HG02588 (cell line): ENCODE data around the gene ZNF354B.
"Not testable (repeated sequence)": the region's sequence is repeated elsewhere in the genome, so short reads cannot be mapped to it uniquely, and the experiment has no call there.

Source experiments
- ATAC-seq: cut with Tn5 transposase; IDR thresholded peaks from one replicate; pipeline ENCODE4 v1.9.1; 2021; ENCODE audit warnings: mild to moderate bottlenecking, moderate library complexity; ENCODE audit not compliant: unreplicated experiment

ZNF354B gene

DNA sequence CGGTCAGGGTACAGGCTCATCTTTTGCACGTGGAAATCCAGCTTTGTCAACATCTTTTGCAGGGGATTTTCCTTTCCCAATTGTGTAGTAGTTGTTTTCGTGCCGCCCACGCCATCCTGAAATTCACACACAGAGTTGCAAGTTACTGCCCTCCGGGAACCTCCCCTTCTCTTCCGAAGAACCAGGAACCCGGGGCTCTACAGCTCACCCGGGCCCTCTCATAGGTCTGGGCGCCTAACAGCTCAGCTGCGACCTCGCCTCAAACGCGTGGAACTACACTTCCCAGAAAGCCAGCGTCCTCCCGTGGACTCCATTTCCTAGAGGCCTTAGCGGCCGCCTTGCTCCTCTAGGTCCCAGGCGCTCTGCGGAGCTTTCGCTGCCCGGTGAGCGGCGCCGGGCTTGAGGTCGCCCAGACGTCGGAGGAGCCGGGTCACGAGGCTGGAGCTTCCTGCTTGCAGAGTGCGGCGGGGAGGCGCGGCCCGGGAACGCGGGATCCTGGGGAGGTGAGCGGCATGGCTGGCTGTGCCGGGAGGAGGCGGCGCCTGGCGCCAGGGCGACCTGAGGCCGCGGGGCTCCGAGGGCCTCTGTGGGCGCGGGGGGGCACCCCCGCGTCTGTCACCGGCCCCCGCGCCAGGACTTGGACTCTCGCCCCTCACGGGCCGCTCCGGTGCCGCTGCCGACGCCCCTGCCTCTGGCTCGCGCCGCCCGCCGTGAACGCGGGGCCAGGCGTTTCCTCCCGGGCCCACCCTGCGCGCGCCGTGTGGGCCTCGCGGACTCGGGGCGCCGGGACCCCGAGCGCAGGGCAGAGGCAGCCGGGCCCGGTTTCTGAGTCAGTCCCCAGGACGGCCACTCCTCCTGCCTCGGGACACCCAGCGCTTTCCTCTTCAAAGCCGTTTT is at the start of gene ZNF354B:
TSS of gene ZNF354B (plus strand) at position 329 of the 897 bp plus-strand sequence. CDS start 1,095 bp downstream, outside the sequence.
- ATAC-seq, result peak; percentile 98

DNA sequence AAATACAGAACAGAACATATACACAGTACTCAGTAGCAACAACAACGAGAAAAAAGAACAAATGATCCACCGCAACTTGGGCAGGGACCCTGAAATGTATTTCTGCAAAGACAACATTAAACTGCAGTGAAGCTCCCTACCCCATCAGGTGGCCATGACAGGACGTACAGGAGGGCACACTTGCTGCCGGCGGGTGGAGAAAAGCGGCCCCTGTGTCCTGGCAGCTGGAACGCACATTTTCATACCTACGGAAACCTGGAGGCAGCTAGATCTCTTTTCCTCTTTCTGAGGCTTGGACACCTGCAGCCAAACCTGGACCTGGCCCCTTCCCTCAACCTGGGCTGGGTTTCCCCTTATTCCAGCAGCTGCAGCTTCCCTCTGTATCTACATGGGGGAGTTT is 42.2 kb upstream of the ZNF354B start:
- ATAC-seq, result no peak

DNA sequence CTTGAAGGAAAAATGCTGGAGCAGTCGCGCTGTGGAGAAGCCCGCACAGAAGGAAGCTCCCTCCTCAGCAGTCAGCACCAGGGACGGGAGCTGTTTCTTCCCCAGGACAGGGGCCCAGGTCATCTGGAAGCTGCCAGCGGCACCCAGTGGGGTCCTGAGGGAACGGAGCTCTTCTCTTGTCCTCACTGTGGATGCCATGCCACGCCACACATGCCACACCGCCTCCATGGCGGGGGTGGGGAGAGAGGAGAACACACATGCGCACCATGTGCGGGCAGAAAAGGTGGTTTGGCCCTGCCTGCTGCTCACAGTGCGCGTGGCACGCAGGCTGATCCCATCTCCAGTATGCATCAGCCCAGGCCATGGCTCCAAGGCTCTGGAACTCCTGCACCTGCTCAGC is 41.7 kb upstream of the ZNF354B start:
- ATAC-seq, result no peak

DNA sequence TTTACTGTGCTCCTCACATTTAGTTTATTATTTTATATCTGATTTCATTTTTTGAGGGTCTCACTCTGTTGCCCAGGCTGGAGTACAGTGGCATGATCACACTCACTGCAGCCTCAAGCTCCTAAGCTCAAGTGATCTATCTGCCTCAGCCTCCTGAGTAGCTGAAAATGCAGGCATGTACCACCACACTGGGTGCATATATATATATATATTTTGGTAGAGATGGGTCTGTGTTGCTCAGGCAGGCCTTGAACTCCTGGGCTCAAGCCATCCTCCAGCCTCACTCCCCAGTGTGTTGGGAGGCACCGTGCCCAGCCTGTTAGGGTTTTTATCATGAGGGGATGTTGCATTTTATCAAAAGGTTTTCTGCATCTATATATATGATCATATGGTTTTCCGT is 39.8 kb upstream of the ZNF354B start:
- ATAC-seq, result no peak

DNA sequence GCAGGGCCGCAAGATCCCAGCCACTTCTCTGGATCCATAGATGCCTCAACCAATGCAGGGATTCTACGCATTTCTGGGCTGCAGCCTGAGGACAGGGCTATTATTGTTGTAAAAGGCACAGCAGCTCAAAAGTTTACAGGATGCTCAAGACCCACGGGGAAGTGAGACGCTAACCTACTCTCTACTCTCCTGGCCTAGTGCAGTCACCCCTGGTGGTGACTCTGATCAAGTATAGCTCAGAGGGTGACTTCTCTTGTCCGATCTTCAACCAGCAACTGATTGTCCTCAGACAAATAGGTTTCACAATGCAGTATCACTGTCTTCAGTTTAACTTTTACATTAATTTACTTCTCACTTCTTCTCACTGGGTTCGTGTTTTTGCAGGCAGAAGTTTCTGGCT is 34.3 kb upstream of the ZNF354B start:
- no peak for ATAC-seq

DNA sequence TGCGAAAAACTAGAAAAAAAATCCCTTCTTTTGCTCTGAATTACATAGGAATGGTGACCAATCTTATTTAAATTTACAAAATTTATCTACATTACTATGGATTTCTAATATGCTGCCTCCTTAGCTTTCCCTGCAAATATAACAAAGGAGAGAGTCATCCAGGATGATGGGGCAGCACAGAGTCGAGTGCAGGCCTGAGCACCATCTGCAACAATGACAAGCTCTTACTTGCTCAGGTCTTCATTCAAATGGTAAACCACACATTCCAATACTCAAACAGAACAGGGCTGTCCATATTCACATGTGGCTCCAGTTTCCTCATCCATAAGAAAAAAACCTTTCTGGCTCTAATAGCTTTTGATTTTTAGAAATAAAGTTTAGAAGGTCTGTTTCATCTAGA is 33.5 kb upstream of the ZNF354B start:
- no peak for ATAC-seq

DNA sequence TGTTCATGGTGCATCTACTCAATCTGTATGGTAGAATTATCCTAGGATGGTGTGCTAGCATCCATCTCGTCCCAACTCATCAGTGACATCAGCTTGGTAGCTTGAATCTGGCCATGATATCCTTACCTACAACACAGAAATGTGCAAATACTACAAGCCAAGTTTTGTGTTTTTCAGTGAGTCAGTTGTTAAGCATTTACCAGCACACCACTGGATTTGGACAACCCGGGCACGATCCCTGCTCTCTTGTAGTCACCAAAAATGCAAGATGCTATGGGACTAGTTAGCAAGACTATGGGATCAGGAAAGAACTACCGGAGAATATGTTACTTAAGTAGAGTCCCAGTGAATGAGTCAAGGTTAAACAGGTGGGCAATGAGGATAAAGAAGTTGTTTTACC is 32.1 kb upstream of the ZNF354B start:
- ATAC-seq, result no peak

DNA sequence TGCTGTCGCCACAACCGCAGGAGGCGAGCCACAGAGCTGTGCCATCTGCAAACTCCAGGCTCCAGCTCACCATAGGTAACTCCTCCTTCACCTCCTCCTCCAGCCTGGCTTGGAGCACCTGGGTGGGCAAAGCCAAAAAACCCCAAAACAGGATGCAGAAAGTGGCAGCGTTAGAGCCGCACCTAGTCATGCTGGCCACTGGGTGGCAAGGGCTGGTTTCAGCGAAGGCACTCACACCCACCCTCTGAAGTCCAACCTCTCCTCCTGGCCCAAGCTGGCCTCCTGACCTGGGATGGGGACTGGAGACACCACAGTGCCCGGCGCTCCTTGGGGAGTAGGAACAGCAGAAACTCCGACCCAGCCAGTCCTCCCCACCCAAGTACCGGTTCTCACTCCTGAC is 28.7 kb upstream of the ZNF354B start:
- no peak for ATAC-seq

DNA sequence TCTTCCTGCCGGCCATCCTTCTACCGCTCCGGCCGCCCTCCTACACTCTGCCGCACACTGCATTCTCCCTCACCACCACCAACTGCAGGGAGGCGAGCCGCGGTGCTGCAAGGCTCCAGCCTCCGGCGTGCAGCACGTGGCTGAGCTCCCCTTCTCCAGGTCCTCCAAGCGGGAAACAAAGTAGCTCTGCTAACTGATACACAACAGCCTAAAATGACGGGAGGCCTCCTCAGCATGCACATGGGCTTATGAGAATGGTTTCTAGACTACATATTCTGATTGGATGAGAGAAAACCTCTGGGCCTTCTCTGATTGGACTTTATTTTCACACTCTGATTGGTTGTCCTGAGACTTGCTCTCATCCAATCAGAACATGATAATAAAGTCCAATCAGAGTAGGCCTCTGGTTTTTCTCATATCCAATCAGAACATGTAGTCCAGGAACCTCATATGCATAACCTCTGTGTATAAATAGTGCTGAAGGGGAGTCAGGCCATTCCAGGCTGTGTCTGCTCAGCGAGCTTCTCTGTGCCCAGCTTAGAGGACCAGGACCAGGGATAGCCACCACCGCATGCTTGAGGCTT is 27.0 kb upstream of the ZNF354B start:
- no peak for ATAC-seq

DNA sequence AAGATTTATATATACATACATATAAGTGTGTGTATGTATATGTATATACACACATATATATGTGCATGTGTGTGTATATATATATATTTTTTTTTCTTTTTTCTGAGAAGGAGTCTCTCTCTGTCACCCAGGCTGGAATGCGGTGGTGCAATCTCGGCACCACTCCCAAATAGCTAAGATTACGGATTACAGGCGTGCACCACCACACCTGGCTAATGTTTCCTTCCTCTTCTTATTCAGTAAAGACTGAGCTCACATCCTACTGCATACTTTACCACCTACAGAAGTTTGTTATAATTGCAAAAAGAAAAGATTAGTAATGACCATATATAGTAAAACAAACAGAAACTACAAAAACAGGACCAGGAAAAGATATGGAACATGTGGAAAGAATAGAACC is 23.1 kb upstream of the ZNF354B start:
- ATAC-seq, result no peak

DNA sequence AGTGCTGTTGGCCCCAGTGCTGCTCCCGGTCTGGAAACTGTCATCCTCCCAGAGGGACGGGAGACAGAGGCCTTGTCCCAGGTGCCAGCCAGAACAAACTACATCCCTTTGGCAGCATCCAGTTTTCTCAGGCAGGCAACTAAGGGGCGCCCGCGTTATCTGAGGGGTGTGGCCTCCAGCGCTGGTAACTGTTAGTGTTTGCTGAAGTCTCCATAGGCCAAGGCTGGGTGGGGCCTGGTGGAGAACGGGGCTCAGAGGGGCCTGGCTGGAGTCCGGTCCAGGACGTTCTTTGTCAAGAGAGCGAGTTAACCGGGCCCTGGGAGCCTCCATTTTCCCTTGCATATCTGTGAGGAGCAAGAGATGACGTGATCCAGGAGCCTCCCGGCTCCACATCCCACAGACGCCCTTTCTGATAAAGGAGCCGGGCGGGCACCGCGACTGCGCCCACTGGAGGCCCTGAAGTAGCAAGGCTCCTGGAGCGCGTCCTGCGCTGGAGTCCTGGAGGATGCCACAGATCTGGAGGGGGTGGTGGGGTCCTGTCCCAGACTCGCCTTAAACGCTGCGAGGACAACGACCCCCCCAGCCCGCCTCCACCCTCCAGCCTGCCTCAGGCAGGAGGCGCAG is 20.9 kb upstream of the ZNF354B start:
- not testable (repeated sequence) for ATAC-seq

DNA sequence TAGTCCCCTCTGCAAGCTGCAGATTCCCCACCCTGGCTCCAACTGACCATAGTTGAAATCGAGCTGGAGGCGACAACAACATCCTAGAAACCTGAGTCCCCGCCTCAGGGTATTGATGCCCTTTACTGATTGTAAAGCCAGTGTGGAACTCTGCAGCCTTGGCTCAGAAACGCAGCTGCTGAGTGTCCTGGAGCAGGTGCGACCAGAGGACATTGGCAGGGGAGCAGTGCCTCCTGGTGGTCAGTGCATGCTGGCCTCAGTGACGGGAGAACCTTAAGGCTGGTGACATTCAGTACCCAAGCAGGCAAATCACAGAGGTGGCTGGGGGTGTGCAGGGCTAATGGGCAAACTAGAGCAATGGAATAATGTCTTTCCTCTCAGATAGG is 20.4 kb upstream of the ZNF354B start:
- ATAC-seq, result no peak

DNA sequence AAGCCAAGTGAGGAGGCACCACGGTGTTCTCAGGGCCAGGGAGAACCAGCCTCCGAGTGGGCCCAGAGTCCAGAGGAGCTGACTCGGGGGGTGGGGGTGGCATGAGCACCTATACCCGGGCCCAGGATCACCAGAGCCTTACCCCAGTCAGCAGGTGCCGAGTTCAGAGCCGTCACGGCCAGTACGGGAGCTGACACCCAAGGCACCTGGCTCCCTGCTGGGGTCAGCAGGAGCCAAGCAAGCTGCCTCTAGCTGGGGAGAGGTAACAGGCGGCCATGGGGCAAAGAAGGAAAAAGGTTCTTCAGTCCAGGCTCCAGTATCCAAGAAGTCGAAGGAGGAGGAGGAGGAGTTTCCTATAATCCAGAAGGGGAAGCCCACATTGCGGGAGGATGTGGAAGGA is 19.4 kb upstream of the ZNF354B start:
- not testable (repeated sequence) for ATAC-seq

DNA sequence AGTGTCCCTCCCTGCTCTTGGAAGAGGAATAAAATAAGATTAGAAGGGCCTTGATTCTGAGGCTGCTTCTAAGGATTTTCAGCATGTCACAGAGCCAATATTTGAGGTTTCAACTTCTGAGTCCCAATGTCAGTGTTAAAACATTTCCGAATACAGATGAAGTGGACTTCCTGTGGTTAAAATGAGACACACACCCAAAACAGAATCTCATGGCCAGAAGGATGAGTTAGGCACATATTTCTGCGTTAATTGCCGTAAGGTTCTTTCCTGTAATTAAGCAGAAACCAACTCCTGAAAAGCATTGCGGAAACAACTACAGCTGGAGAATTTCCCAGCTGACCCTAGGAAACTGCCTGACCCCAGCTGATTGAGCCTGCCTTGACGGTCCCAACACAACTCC is 10.4 kb upstream of the ZNF354B start:
- ATAC-seq, result no peak

DNA sequence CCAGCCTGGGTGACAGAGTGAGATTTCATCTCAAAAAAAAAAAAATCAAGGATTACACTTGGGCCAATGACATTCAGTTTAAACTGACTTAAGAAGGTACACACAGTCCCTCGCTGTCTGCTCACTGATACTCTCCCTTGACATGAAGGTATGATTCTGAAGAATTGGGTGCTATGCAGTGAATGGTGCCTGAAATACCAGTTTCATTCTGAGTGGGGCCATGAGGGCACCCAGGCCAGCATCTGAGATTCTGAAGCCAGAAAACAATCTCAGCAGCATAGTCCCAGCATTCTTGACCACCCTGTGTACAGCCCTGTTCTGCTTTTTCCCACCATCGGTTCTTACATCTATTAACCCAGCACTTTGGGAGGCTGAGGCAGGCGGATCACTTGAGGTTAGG is 7.8 kb upstream of the ZNF354B start:
- ATAC-seq, result no peak

DNA sequence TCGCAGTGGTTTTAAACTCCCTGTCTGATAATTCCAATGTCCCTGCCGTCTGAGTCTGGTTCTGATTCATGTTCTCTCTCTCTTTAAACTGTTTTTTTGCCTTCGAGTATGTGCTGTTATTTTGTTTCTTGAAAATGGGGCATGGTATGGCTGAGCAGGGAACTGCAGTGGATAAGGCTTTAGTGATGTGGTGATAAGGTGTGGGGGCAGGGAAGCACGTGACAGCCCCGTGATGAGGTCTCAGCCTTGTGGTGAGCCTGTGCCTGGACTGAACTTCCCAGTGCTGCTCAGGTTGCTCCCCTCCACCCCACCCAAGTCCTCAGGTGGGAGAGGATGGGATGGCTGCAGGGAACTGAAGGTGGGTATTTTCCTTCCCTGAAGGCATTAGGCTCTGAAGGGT is 5.5 kb upstream of the ZNF354B start:
- ATAC-seq, result no peak

DNA sequence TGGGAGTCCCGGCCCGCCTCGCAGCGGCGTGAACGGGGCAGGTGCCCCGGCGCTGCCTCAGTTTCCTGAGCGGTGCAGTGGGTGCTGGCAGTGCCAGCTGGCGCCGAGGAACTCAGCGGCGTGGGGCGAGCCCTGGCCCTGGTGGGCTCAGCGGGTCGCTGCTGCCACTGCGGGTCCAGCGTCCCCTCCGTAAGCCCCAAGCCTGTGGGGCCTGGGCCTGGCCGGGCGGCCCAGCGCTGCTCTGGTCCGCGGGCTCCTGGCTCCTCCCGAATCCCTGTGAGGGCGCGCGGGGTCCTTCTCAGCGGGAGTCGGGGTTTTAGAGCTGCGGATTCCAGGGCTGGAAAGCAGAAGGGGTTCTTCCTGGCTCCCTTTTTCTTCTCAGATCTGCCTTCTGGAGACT is 862 bp downstream of the ZNF354B start:
- not testable (repeated sequence) for ATAC-seq

DNA sequence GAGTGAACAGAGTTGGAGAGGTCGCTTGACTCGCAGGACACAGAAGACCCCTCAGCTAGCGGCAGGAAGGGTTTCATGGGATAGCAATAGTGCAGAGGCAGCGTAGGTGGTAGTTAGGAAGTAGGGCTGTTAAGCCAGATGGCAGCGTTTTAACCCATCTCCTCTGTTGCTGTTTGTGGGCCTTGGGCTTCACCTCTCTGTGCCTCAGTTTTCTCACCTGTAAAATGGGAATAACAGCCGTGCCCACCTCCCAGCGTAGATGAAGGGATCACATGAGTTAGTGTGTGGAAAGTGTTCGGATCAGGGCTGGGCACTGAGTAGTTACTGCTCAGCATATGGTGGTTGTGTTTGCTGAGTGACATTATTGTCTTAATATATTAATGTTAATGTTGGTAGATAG is 1.9 kb downstream of the ZNF354B start:
- no peak for ATAC-seq

DNA sequence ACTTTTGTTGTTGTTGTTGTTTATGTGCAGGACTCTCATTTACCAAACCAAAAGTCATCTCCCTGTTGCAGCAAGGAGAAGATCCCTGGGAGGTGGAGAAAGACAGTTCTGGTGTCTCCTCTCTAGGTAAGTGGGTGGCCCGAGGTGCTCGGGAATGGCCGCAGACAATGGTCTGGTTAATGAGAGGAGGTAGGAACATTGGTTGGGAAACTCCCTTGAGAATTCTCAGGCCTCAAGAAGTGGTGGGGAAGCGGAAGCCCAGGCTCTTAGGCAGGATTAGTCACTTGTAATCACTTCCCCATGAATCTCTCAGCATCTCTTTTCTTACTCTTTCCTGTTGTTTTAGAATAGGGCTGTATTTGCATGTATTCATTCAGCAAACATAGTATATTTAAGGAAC is 7.2 kb downstream of the ZNF354B start:
- ATAC-seq, result no peak

DNA sequence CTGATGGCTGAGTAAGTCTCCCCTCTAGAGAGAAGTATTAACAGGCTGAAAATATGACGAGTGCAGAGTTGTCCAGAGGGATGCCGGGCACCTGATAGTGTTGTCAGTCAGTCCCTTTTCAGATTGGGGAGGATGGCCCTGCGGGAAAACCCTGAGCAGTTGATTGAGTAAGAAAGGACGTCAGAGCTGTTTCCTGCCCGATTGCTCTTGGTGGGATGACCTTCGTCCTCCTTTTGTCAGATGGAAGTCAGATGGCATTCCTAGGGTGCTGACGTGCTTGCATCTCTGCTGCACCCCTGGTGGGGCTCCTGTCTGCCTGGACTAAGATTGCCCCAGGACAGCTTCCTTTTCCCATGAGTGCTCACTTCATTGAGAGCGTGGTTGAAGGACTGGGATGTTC is 9.8 kb downstream of the ZNF354B start:
- ATAC-seq, result no peak

DNA sequence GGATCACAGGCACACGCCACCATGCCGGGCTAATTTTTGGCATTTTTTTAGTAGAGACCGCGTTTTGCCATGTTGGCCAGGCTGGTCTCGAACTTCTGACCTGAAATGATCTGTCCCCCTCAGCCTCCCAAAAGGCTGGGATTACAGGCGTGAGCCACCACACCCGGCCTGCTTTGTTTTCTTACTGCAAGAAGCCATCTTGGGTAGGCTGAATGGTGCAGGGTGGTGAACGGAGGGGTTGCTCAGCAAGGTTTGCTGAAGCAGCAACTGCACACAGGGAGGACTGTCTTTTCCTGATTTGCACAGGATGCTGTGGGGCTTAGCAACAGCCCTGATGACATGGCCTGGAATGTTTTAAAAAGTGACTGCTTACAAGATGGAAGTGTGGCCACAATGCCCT is 10.7 kb downstream of the ZNF354B start:
- ATAC-seq, result no peak

DNA sequence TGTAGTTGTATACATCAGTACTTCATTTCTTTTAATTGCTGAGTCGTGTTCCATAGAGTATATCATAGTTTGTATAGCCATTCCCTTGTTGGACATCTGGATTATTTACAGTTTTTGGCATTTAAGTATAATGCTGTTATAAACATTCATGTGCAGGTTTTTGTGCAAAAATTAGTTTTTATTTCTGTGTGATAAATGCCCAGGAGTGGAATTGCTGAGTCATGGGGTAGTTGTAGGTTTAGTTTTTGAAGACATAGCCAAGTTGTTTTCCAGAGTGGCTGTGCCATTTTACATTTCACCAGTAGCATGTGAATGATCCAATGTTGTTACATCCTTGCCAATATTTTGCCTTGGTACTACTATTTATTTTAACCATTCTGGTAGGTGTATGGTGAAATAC is 12.5 kb downstream of the ZNF354B start:
- ATAC-seq, result no peak
